BLaER1 (cell line): ENCODE results near the gene DGAT2.

Experiments
- H3K27ac ChIP-seq: shearing (Covaris generic); formaldehyde crosslinking; 2 replicates; pipeline ENCODE4 v1.8.1; 2022
- H3K27me3 ChIP-seq: shearing (Covaris generic); formaldehyde crosslinking; 2 replicates; pipeline ENCODE4 v1.8.1; 2022
- H3K36me3 ChIP-seq: shearing (Covaris generic); formaldehyde crosslinking; 2 replicates; pipeline ENCODE4 v1.8.1; 2022
- H3K4me1 ChIP-seq: shearing (Covaris generic); formaldehyde crosslinking; 2 replicates; pipeline ENCODE4 v1.8.1; 2022
- H3K4me2 ChIP-seq: shearing (Covaris generic); formaldehyde crosslinking; 2 replicates; pipeline ENCODE4 v1.8.1; 2022
- H3K4me3 ChIP-seq: shearing (Covaris generic); formaldehyde crosslinking; 2 replicates; pipeline ENCODE4 v1.8.1; 2022
- H3K9ac ChIP-seq: shearing (Covaris generic); formaldehyde crosslinking; 2 replicates; pipeline ENCODE4 v1.8.1; 2022
- H3K9me3 ChIP-seq: shearing (Covaris generic); formaldehyde crosslinking; 2 replicates; pipeline ENCODE4 v1.8.1; 2022
- H4K20me1 ChIP-seq: shearing (Covaris generic); formaldehyde crosslinking; 2 replicates; pipeline ENCODE4 v1.8.1; 2022
- Cebpa-rat ChIP-seq: shearing (Covaris generic); IDR thresholded peaks from 2 replicates; pipeline ENCODE4 v1.8.1; 2022

DGAT2 gene

GRCh38 chr11:75789521-75789920 is 20.9 kb downstream of the DGAT2 start:
- no peak for TF ChIP-seq Cebpa-rat
- Histone ChIP-seq H3K27me3 (no peaks in the 10 kb centered on the region), H3K27ac (no peak overlapping the region), H3K9me3 (no peaks in the 10 kb centered on the region), H3K9ac (no peak overlapping the region), H3K36me3 (no peaks in the 10 kb centered on the region), H4K20me1 (no peaks in the 10 kb centered on the region), H3K4me3 (no peak overlapping the region), H3K4me2 (no peak overlapping the region), H3K4me1 (no peaks in the 10 kb centered on the region)

GRCh38 chr11:75790986-75791385 is 22.4 kb downstream of the DGAT2 start:
- Histone ChIP-seq H3K27ac (no peak overlapping the region), H3K4me1 (no peaks in the 10 kb centered on the region), H3K4me3 (no peak overlapping the region), H3K9me3 (no peaks in the 10 kb centered on the region), H4K20me1 (no peaks in the 10 kb centered on the region), H3K4me2 (no peak overlapping the region), H3K9ac (no peak overlapping the region), H3K36me3 (no peaks in the 10 kb centered on the region), H3K27me3 (no peaks in the 10 kb centered on the region)
- TF ChIP-seq Cebpa-rat = no peak

GRCh38 chr11:75792127-75792731 is 23.7 kb downstream of the DGAT2 start:
- H3K4me1 ChIP-seq = peaks cover 6% of the 10 kb centered on the region
- no peak for TF ChIP-seq Cebpa-rat
- no peaks in the 10 kb centered on the region for H3K9me3 ChIP-seq
- no peaks in the 10 kb centered on the region for H3K27me3 ChIP-seq
- H4K20me1 ChIP-seq = no peaks in the 10 kb centered on the region
- no peak overlapping the region for H3K4me2 ChIP-seq
- H3K27ac ChIP-seq = no peak overlapping the region
- no peaks in the 10 kb centered on the region for H3K36me3 ChIP-seq
- no peak overlapping the region for H3K9ac ChIP-seq
- H3K4me3 ChIP-seq = no peak overlapping the region

- Histone ChIP-seq H3K4me2 (no peak overlapping the region), H3K27ac (no peak overlapping the region), H3K9ac (no peak overlapping the region), H3K27me3 (no peaks in the 10 kb centered on the region), H4K20me1 (no peaks in the 10 kb centered on the region), H3K4me1 (peaks cover 15% of the 10 kb centered on the region), H3K36me3 (no peaks in the 10 kb centered on the region), H3K4me3 (no peak overlapping the region), H3K9me3 (no peaks in the 10 kb centered on the region)
- TF ChIP-seq Cebpa-rat = no peak
Observed at GRCh38 chr11:75792997-75793800, 24.6 kb downstream of the DGAT2 start.

- no peak overlapping the region for H3K27ac ChIP-seq
Observed at GRCh38 chr11:75793966-75794365, 25.4 kb downstream of the DGAT2 start.

GRCh38 chr11:75795276-75796090 is 26.9 kb downstream of the DGAT2 start:
- no peak overlapping the region for H3K9ac ChIP-seq
- H3K27me3 ChIP-seq = no peaks in the 10 kb centered on the region
- no peak overlapping the region for H3K4me2 ChIP-seq
- no peak overlapping the region for H3K4me3 ChIP-seq
- H3K36me3 ChIP-seq = no peaks in the 10 kb centered on the region
- no peak overlapping the region for H3K27ac ChIP-seq
- peaks cover 18% of the 10 kb centered on the region for H3K4me1 ChIP-seq
- no peak for TF ChIP-seq Cebpa-rat
- no peaks in the 10 kb centered on the region for H3K9me3 ChIP-seq
- no peaks in the 10 kb centered on the region for H4K20me1 ChIP-seq

More at GRCh38 chr11:75793966-75794365, 25.4 kb downstream of the DGAT2 start:
- Histone ChIP-seq H3K4me3 (no peak overlapping the region), H3K9ac (no peak overlapping the region), H3K9me3 (no peaks in the 10 kb centered on the region), H3K4me2 (no peak overlapping the region), H3K36me3 (no peaks in the 10 kb centered on the region), H3K27me3 (no peaks in the 10 kb centered on the region), H3K4me1 (peaks cover 15% of the 10 kb centered on the region), H4K20me1 (no peaks in the 10 kb centered on the region)
- no peak for TF ChIP-seq Cebpa-rat

- TF ChIP-seq Cebpa-rat = no peak
- no peak overlapping the region for H3K9ac ChIP-seq
- no peaks in the 10 kb centered on the region for H4K20me1 ChIP-seq
- no peak overlapping the region for H3K4me3 ChIP-seq
- H3K27me3 ChIP-seq = no peaks in the 10 kb centered on the region
- no peaks in the 10 kb centered on the region for H3K36me3 ChIP-seq
- H3K4me1 ChIP-seq = peaks cover 23% of the 10 kb centered on the region
- H3K4me2 ChIP-seq = no peak overlapping the region
- H3K27ac ChIP-seq = no peak overlapping the region
- no peaks in the 10 kb centered on the region for H3K9me3 ChIP-seq
Observed at GRCh38 chr11:75796091-75796435, 27.5 kb downstream of the DGAT2 start.

- no peak overlapping the region for H3K9ac ChIP-seq
- peak overlapping the region; percentile 59 for H3K4me2 ChIP-seq
- TF ChIP-seq Cebpa-rat = no peak
- H3K4me1 ChIP-seq = peaks cover 34% of the 10 kb centered on the region
- H3K9me3 ChIP-seq = no peaks in the 10 kb centered on the region
- no peaks in the 10 kb centered on the region for H4K20me1 ChIP-seq
- no peak overlapping the region for H3K4me3 ChIP-seq
- H3K27me3 ChIP-seq = no peaks in the 10 kb centered on the region
- no peak overlapping the region for H3K27ac ChIP-seq
- no peaks in the 10 kb centered on the region for H3K36me3 ChIP-seq
Observed at GRCh38 chr11:75797116-75797515, 28.5 kb downstream of the DGAT2 start.

GRCh38 chr11:75797792-75798191 is 29.2 kb downstream of the DGAT2 start:
- Histone ChIP-seq H3K9ac (no peak overlapping the region), H3K4me2 (peak overlapping the region; percentile 59), H3K4me3 (no peak overlapping the region), H3K27ac (no peak overlapping the region), H4K20me1 (no peaks in the 10 kb centered on the region), H3K36me3 (no peaks in the 10 kb centered on the region), H3K9me3 (no peaks in the 10 kb centered on the region), H3K4me1 (peaks cover 38% of the 10 kb centered on the region), H3K27me3 (no peaks in the 10 kb centered on the region)
- TF ChIP-seq Cebpa-rat = no peak

GRCh38 chr11:75800136-75800675 is 31.6 kb downstream of the DGAT2 start:
- Histone ChIP-seq H3K4me3 (no peak overlapping the region), H3K9me3 (no peaks in the 10 kb centered on the region), H3K27me3 (no peaks in the 10 kb centered on the region), H3K4me1 (peaks cover 38% of the 10 kb centered on the region), H3K36me3 (no peaks in the 10 kb centered on the region), H3K9ac (no peak overlapping the region), H3K4me2 (peak overlapping the region; percentile 70), H4K20me1 (no peaks in the 10 kb centered on the region), H3K27ac (no peak overlapping the region)
- no peak for TF ChIP-seq Cebpa-rat
